ENCODE data around the gene PEMT. TPM values are rescaled to one million over a fixed set of nuclear protein-coding genes. Genes with fewer than 3 reads are reported as not detected.

The PEMT gene
- polyA plus RNA-seq, 2 donors: 27.2 to 34.2 TPM

DNA sequence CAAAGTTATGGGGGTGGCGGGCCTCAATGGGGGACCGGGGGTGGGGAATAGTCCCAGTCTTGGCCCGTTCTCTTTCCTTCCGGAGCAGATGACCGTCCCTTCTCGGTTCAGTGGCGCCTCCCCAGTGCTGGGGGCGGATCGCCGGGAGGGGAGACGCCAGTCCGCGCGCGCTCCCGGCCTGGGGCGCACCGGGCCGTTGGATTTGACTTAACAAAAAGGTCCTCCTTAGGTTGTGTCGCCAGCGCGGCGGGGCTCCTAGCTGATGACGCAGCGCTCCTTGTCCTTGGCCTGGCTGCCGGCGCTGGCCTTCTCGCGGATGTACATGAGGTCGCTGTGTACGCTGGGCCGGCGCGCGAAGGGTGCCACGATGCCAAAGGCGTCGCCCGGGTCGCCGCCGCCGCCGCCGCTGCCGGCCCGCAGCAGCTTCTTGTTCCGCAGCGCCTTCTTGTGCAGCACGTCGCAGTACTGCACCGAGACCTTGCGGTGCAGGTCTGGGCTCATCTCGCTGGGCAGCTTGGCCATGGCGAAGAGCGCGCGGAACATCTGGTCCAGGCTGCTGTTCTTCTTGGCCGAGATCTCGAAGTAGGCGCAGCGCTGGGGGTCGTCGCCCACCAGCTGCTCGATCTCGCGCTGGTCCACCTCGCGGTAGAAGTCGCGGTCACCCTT, 96.5 kb downstream of the PEMT start:
- WGBS, 2 donors: 2 to 4% methylated on average over 69 to 71 of the region's 71 CpGs
- H3K27ac ChIP-seq (ENCODE audit: low read depth in 2 of 2, low read length in 1 of 2): no peak overlapping the region
- peak overlapping the region; percentile 54 to 60 for H3K4me3 ChIP-seq (ENCODE audit: low read depth in 1 of 2, low read length in 2 of 2)
- peaks cover 3 to 11% of the 10 kb centered on the region in 2 donors for H3K4me1 ChIP-seq (ENCODE audit: control insufficient read depth in 2 of 2, insufficient read depth in 2 of 2, low read length in 1 of 2)
- H3K36me3 ChIP-seq (ENCODE audit: control insufficient read depth in 2 of 2, insufficient read depth in 2 of 2, low read length in 1 of 2): peaks cover 8 to 11% of the 10 kb centered on the region in 2 donors
- H3K27me3 ChIP-seq (ENCODE audit: control insufficient read depth in 1 of 2, insufficient read depth in 2 of 2, low read length in 2 of 2): peaks cover 0 to 3% of the 10 kb centered on the region in 2 donors
- H3K9me3 ChIP-seq (ENCODE audit: control insufficient read depth in 2 of 2, insufficient read depth in 1 of 2, low read depth in 1 of 2, low read length in 1 of 2): no peaks in the 10 kb centered on the region

DNA sequence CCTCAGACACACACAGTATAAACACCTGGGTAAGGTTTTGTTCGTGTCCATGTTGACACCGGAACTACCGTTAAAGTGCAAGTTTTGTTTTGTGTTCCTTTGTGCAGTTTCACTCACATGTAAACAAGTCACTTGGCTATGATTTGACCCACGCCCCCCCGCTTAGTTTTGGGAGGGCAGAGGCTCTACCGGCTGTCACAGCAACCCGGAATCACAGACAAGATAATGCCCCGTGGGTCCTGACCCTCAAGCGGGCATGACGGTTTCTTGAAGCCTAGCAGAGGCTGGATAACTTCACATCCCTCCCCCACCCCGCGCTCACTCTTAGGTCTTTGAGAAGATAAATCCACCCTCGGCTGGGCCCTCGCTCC, 97.0 kb downstream of the PEMT start:
- H3K4me1 ChIP-seq (ENCODE audit: control insufficient read depth in 2 of 2, insufficient read depth in 2 of 2, low read length in 1 of 2): peaks cover 3 to 11% of the 10 kb centered on the region in 2 donors
- no peaks in the 10 kb centered on the region for H3K9me3 ChIP-seq (ENCODE audit: control insufficient read depth in 2 of 2, insufficient read depth in 1 of 2, low read depth in 1 of 2, low read length in 1 of 2)
- H3K4me3 ChIP-seq (ENCODE audit: low read depth in 1 of 2, low read length in 2 of 2): peak overlapping the region in 1 of 2 donors; percentile 54
- peaks cover 8 to 11% of the 10 kb centered on the region in 2 donors for H3K36me3 ChIP-seq (ENCODE audit: control insufficient read depth in 2 of 2, insufficient read depth in 2 of 2, low read length in 1 of 2)
- no peak overlapping the region for H3K27ac ChIP-seq (ENCODE audit: low read depth in 2 of 2, low read length in 1 of 2)
- peaks cover 0 to 3% of the 10 kb centered on the region in 2 donors for H3K27me3 ChIP-seq (ENCODE audit: control insufficient read depth in 1 of 2, insufficient read depth in 2 of 2, low read length in 2 of 2)
- 40 to 41% methylated on average over 14 of the region's 14 CpGs for WGBS, 2 donors

- no peak overlapping the region for H3K4me3 ChIP-seq (ENCODE audit: low read depth in 1 of 2, low read length in 2 of 2)
- H3K9me3 ChIP-seq (ENCODE audit: control insufficient read depth in 2 of 2, insufficient read depth in 1 of 2, low read depth in 1 of 2, low read length in 1 of 2): no peaks in the 10 kb centered on the region
- H3K36me3 ChIP-seq (ENCODE audit: control insufficient read depth in 2 of 2, insufficient read depth in 2 of 2, low read length in 1 of 2): peaks cover 8 to 11% of the 10 kb centered on the region in 2 donors
- no peak overlapping the region for H3K27ac ChIP-seq (ENCODE audit: low read depth in 2 of 2, low read length in 1 of 2)
- H3K4me1 ChIP-seq (ENCODE audit: control insufficient read depth in 2 of 2, insufficient read depth in 2 of 2, low read length in 1 of 2): peaks cover 3 to 11% of the 10 kb centered on the region in 2 donors
- H3K27me3 ChIP-seq (ENCODE audit: control insufficient read depth in 1 of 2, insufficient read depth in 2 of 2, low read length in 2 of 2): peaks cover 0 to 3% of the 10 kb centered on the region in 2 donors
- 74 to 80% methylated on average over 5 of the region's 5 CpGs for WGBS, 2 donors
Measured at GRCh38 chr17:17493986-17494466, 97.5 kb downstream of the PEMT start.

- 63 to 66% methylated on average over 15 of the region's 15 CpGs for WGBS, 2 donors
- peaks cover 0 to 3% of the 10 kb centered on the region in 2 donors for H3K27me3 ChIP-seq (ENCODE audit: control insufficient read depth in 1 of 2, insufficient read depth in 2 of 2, low read length in 2 of 2)
- no peak overlapping the region for H3K4me3 ChIP-seq (ENCODE audit: low read depth in 1 of 2, low read length in 2 of 2)
- H3K36me3 ChIP-seq (ENCODE audit: control insufficient read depth in 2 of 2, insufficient read depth in 2 of 2, low read length in 1 of 2): peaks cover 11% of the 10 kb centered on the region in 2 donors
- H3K27ac ChIP-seq (ENCODE audit: low read depth in 2 of 2, low read length in 1 of 2): no peak overlapping the region
- H3K4me1 ChIP-seq (ENCODE audit: control insufficient read depth in 2 of 2, insufficient read depth in 2 of 2, low read length in 1 of 2): peaks cover 3 to 11% of the 10 kb centered on the region in 2 donors
- no peaks in the 10 kb centered on the region for H3K9me3 ChIP-seq (ENCODE audit: control insufficient read depth in 2 of 2, insufficient read depth in 1 of 2, low read depth in 1 of 2, low read length in 1 of 2)
Measured at GRCh38 chr17:17493249-17493985, 98.1 kb downstream of the PEMT start.

DNA sequence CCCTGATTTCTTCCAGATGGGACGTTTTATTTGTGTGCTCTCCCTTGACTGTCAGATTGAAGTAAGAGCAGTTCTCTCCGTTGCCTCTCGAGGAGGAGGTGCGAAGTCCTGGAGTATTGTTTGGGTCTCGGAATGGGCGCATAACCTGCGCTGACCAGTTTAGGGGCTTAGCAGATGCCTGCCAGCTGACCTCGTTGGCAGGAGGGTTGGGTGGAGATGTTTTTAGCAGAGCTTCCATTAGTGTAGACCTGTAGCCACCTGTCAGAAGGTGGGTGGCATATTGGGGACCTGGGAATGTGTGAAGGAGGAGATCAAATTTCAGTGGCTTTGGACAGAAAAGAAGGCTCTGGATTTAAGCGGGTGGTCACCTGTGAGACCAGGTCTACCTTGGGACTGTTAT, 98.9 kb downstream of the PEMT start:
- H3K27ac ChIP-seq (ENCODE audit: low read depth in 2 of 2, low read length in 1 of 2): no peak overlapping the region
- peaks cover 0 to 3% of the 10 kb centered on the region in 2 donors for H3K27me3 ChIP-seq (ENCODE audit: control insufficient read depth in 1 of 2, insufficient read depth in 2 of 2, low read length in 2 of 2)
- H3K4me1 ChIP-seq (ENCODE audit: control insufficient read depth in 2 of 2, insufficient read depth in 2 of 2, low read length in 1 of 2): peaks cover 3 to 11% of the 10 kb centered on the region in 2 donors
- no peaks in the 10 kb centered on the region for H3K9me3 ChIP-seq (ENCODE audit: control insufficient read depth in 2 of 2, insufficient read depth in 1 of 2, low read depth in 1 of 2, low read length in 1 of 2)
- peaks cover 11 to 13% of the 10 kb centered on the region in 2 donors for H3K36me3 ChIP-seq (ENCODE audit: control insufficient read depth in 2 of 2, insufficient read depth in 2 of 2, low read length in 1 of 2)
- 90 to 92% methylated on average over 9 of the region's 9 CpGs for WGBS, 2 donors
- no peak overlapping the region for H3K4me3 ChIP-seq (ENCODE audit: low read depth in 1 of 2, low read length in 2 of 2)

GRCh38 chr17:17492085-17492484, 99.4 kb downstream of the PEMT start:
- 85 to 87% methylated on average over 11 of the region's 11 CpGs for WGBS, 2 donors
- Histone ChIP-seq H3K27me3 (ENCODE audit: control insufficient read depth in 1 of 2, insufficient read depth in 2 of 2, low read length in 2 of 2) (peaks cover 0 to 3% of the 10 kb centered on the region in 2 donors), H3K36me3 (ENCODE audit: control insufficient read depth in 2 of 2, insufficient read depth in 2 of 2, low read length in 1 of 2) (peaks cover 11 to 13% of the 10 kb centered on the region in 2 donors), H3K4me3 (ENCODE audit: low read depth in 1 of 2, low read length in 2 of 2) (no peak overlapping the region), H3K4me1 (ENCODE audit: control insufficient read depth in 2 of 2, insufficient read depth in 2 of 2, low read length in 1 of 2) (peaks cover 3 to 11% of the 10 kb centered on the region in 2 donors), H3K9me3 (ENCODE audit: control insufficient read depth in 2 of 2, insufficient read depth in 1 of 2, low read depth in 1 of 2, low read length in 1 of 2) (no peaks in the 10 kb centered on the region), H3K27ac (ENCODE audit: low read depth in 2 of 2, low read length in 1 of 2) (no peak overlapping the region)

- peaks cover 11 to 13% of the 10 kb centered on the region in 2 donors for H3K36me3 ChIP-seq (ENCODE audit: control insufficient read depth in 2 of 2, insufficient read depth in 2 of 2, low read length in 1 of 2)
- WGBS, 2 donors: 88 to 90% methylated on average over 17 of the region's 17 CpGs
- peaks cover 3 to 9% of the 10 kb centered on the region in 2 donors for H3K4me1 ChIP-seq (ENCODE audit: control insufficient read depth in 2 of 2, insufficient read depth in 2 of 2, low read length in 1 of 2)
- H3K27ac ChIP-seq (ENCODE audit: low read depth in 2 of 2, low read length in 1 of 2): no peak overlapping the region
- H3K9me3 ChIP-seq (ENCODE audit: control insufficient read depth in 2 of 2, insufficient read depth in 1 of 2, low read depth in 1 of 2, low read length in 1 of 2): no peaks in the 10 kb centered on the region
- H3K4me3 ChIP-seq (ENCODE audit: low read depth in 1 of 2, low read length in 2 of 2): no peak overlapping the region
- H3K27me3 ChIP-seq (ENCODE audit: control insufficient read depth in 1 of 2, insufficient read depth in 2 of 2, low read length in 2 of 2): peaks cover 0 to 3% of the 10 kb centered on the region in 2 donors
Measured at GRCh38 chr17:17491546-17491988, 99.9 kb downstream of the PEMT start.

DNA sequence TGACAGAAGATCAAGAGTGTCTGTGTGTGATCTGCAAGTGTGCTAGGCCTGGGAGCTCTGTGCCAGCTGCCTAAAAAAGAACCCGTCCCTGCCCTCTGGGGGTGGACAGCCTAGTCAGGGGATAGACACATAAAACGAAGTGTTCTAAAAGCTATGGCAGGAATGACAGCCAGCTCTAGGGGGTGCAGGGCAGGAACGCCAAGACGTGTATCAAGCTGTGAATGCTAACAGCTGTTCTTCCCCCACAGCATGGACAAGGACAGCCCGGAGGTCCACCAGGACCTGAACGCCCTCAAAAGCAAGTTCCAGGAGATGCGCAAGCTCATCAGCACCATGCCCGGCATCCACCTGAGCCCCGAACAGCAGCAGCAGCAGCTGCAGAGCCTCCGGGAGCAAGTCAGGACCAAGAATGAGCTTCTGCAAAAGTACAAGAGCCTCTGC, 100.5 kb downstream of the PEMT start:
- 83 to 90% methylated on average over 10 of the region's 10 CpGs for WGBS, 2 donors
- H3K27ac ChIP-seq (ENCODE audit: low read depth in 2 of 2, low read length in 1 of 2): no peak overlapping the region

DNA sequence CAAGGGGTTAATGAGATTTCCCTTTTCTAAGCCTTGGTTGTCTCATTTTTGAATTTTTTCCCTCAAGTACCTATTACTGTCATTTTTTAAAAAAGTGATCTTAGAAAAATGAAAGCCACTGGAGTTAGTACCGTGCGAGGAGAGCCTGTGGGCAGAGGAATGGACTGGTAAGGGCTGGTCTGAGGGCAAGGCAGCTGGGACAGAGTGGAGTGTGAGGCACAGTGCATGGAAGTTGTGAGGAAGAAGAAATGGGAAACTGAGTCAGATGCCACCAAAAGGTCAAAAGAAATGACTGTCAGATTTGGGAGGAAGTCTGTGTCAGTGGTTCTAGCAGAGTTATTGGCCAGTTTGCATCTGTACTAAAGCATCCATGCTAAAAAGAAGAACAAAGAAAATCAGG, 103.5 kb downstream of the PEMT start:
- 71 to 89% methylated on average over 2 of the region's 2 CpGs for WGBS, 2 donors
- Histone ChIP-seq H3K9me3 (ENCODE audit: control insufficient read depth in 2 of 2, insufficient read depth in 1 of 2, low read depth in 1 of 2, low read length in 1 of 2) (no peaks in the 10 kb centered on the region), H3K27me3 (ENCODE audit: control insufficient read depth in 1 of 2, insufficient read depth in 2 of 2, low read length in 2 of 2) (no peaks in the 10 kb centered on the region), H3K4me1 (ENCODE audit: control insufficient read depth in 2 of 2, insufficient read depth in 2 of 2, low read length in 1 of 2) (peaks cover 0 to 3% of the 10 kb centered on the region in 2 donors), H3K27ac (ENCODE audit: low read depth in 2 of 2, low read length in 1 of 2) (no peak overlapping the region), H3K36me3 (ENCODE audit: control insufficient read depth in 2 of 2, insufficient read depth in 2 of 2, low read length in 1 of 2) (peaks cover 13 to 15% of the 10 kb centered on the region in 2 donors), H3K4me3 (ENCODE audit: low read depth in 1 of 2, low read length in 2 of 2) (no peak overlapping the region)

More for the DNA sequence above, 100.5 kb downstream of the PEMT start:
- Histone ChIP-seq H3K9me3 (ENCODE audit: control insufficient read depth in 2 of 2, insufficient read depth in 1 of 2, low read depth in 1 of 2, low read length in 1 of 2) (no peaks in the 10 kb centered on the region), H3K27me3 (ENCODE audit: control insufficient read depth in 1 of 2, insufficient read depth in 2 of 2, low read length in 2 of 2) (peaks cover 0 to 3% of the 10 kb centered on the region in 2 donors), H3K36me3 (ENCODE audit: control insufficient read depth in 2 of 2, insufficient read depth in 2 of 2, low read length in 1 of 2) (peaks cover 11 to 13% of the 10 kb centered on the region in 2 donors), H3K4me3 (ENCODE audit: low read depth in 1 of 2, low read length in 2 of 2) (no peak overlapping the region), H3K4me1 (ENCODE audit: control insufficient read depth in 2 of 2, insufficient read depth in 2 of 2, low read length in 1 of 2) (peaks cover 3 to 9% of the 10 kb centered on the region in 2 donors)

Data from esophagus (tissue), 2 donors.